GM12878 (cell line): ENCODE measurements around the gene LGALSL. TPM values are rescaled to one million over a fixed set of nuclear protein-coding genes. Genes with fewer than 3 reads are reported as not detected.

ENCODE experiments used
- ATAC-seq: fragments of 200-7000 bp; cut with Tn5 transposase; 3 replicates; pipeline ENCODE4 v1.9.1; 2020; ENCODE audit warnings: mild to moderate bottlenecking, moderate library complexity
- BruUV-seq: library from RNA; stranded (reverse); fragments of 400-500 nt; replicated peaks from 2 replicates; lab custom pipeline; 2021; lab: Mats Ljungman, UMichigan
- CTCF ChIA-PET: fragments of 300-600 bp; sonication (Branson Sonifier 250); formaldehyde crosslinking; extraction: SDS; loops from one replicate; lab custom pipeline; 2021; ENCODE audit warnings: inconsistent platforms; lab: Yijun Ruan, JAX
- POLR2A ChIA-PET: fragments of 350-600 bp; formaldehyde crosslinking; extraction: SDS; loops from one replicate; lab custom pipeline; 2021; ENCODE audit warnings: inconsistent platforms; lab: Charles Lee
- RAD21 ChIA-PET: fragments of 300-600 bp; sonication (Branson Sonifier 250); formaldehyde crosslinking; loops from one replicate; lab custom pipeline; 2023; ENCODE audit warnings: antibody characterized with exemption; ENCODE audit not compliant: unreplicated experiment; lab: Charles Lee
- SMC1A ChIA-PET: fragments of 300-600 bp; sonication (Branson Sonifier 250); formaldehyde crosslinking; loops from one replicate; lab custom pipeline; 2023; ENCODE audit not compliant: unreplicated experiment, uncharacterized antibody; lab: Charles Lee
- DNase-seq: peaks from one replicate; pipeline ENCODE4 v3.0.0-alpha.2; 2011; ENCODE audit warnings: low read depth, low spot score
- FAIRE-seq: peaks from 3 replicates; lab custom pipeline; 2011; peaks lifted over from hg19 to GRCh38; lab: Jason Lieb, UNC
- H2AFZ ChIP-seq: 2 replicates; pipeline ENCODE4 v1.6.0; 2011; ENCODE audit warnings: low read depth, low read length, control low read depth; ENCODE audit not compliant: control insufficient read depth
- H3K27ac ChIP-seq: 2 replicates; pipeline ENCODE4 v1.5.1; 2011; ENCODE audit warnings: control low read depth; ENCODE audit not compliant: control insufficient read depth, insufficient read depth
- H3K27me3 ChIP-seq, 2 experiments: replicated peaks in 1 of 2; 2 replicates each; pipeline versions ENCODE4 v1.6.0 to v1.6.1; 2011; ENCODE audit warnings: low read length in 1 of 2; ENCODE audit not compliant: control insufficient read depth in 2 of 2, insufficient read depth in 2 of 2
- H3K36me3 ChIP-seq, 2 experiments: 2 replicates each; pipeline ENCODE4 v1.5.1; 2011; ENCODE audit warnings: low read length in 1 of 2; ENCODE audit not compliant: control insufficient read depth in 2 of 2, insufficient read depth in 2 of 2
- H3K4me1 ChIP-seq: 2 replicates; pipeline ENCODE4 v1.6.1; 2011; ENCODE audit warnings: mild to moderate bottlenecking, low read length, moderate library complexity, mixed read lengths; ENCODE audit not compliant: control insufficient read depth, insufficient read depth
- H3K4me2 ChIP-seq: 2 replicates; pipeline ENCODE4 v1.6.0; 2011; ENCODE audit warnings: control low read depth; ENCODE audit not compliant: control insufficient read depth, insufficient read depth
- H3K4me3 ChIP-seq: fragments of 200-600 bp; sonication (generic); 2 replicates; pipeline ENCODE4 v1.5.1; 2016
- H3K79me2 ChIP-seq: 2 replicates; pipeline ENCODE4 v1.6.0; 2011; ENCODE audit warnings: low read length; ENCODE audit not compliant: control insufficient read depth, insufficient read depth
- H3K9ac ChIP-seq: 2 replicates; pipeline ENCODE4 v1.8.0; 2011; ENCODE audit warnings: low read length, control low read depth, mixed read lengths; ENCODE audit not compliant: control insufficient read depth, insufficient read depth
- H3K9me3 ChIP-seq: replicated peaks from 3 replicates; pipeline ENCODE4 v1.5.1; 2011; ENCODE audit warnings: mild to moderate bottlenecking, low read length; ENCODE audit not compliant: control insufficient read depth, insufficient read depth
- H4K20me1 ChIP-seq: 2 replicates; pipeline ENCODE4 v1.6.0; 2011; ENCODE audit not compliant: control insufficient read depth, insufficient read depth
- RUNX3 ChIP-seq: IDR thresholded peaks from 2 replicates; pipeline ENCODE4 v1.6.1; 2012; ENCODE audit warnings: low read length, inconsistent platforms
- WGBS: methylation state at CpG from one replicate; pipeline ENCODE4 v1.1.6; 2016; ENCODE audit warnings: low lambda C conversion rate; ENCODE audit not compliant: insufficient replicate concordance, insufficient coverage; ENCODE audit errors: missing lambda C conversion rate; 5-methylcytosine and 5-hydroxymethylcytosine counted together
- in situ Hi-C: fragments of 300-500 bp; cut with MboI; formaldehyde crosslinking; loops from 9 replicates; pipeline ENCODE4 v1.14.3; 2018; ENCODE audit warnings: mixed read lengths
- intact Hi-C: fragments of 100-400 bp; cut with micrococcal nuclease; formaldehyde crosslinking; loops from one replicate; pipeline ENCODE4 v1.14.2; 2022; ENCODE audit not compliant: unreplicated experiment
- polyA plus RNA-seq, 11 experiments: library from polyadenylated mRNA; depleted of rRNA in 4 of 11; unstranded in 6 of 11; stranded (reverse) in 5 of 11; fragments of >200 nt; fragmentation: Nextera tagmentation in 4 of 11; fragmentation: Illumina TruSeq in 1 of 11; extraction: Ambion mirVana in 4 of 11; extraction: Trizol in 1 of 11; gene quantifications; 1 replicate in 1 of 11; 2 replicates in 10 of 11; pipeline versions ENCODE4 v1.2.1 to v1.2.3, GENCODE V29; 2011 to 2016; ENCODE audit warnings: inconsistent platforms in 2 of 11, missing spikeins in 2 of 11, low read depth in 1 of 11
- total RNA-seq, 4 experiments: library from RNA; depleted of rRNA in 3 of 4; stranded (reverse); fragments of >200 nt in 3 of 4; fragmentation: Illumina TruSeq in 1 of 4; extraction: Trizol in 1 of 4; gene quantifications; 2 replicates each; pipeline versions ENCODE4 v1.2.1 to v1.2.3, GENCODE V29; 2013 to 2021
- TF ChIP-seq, protein P1 (sequence below): IDR thresholded peaks from 2 replicates; pipeline ENCODE4 v1.6.1; 2012; ENCODE audit warnings: low read length, inconsistent platforms
- TF ChIP-seq, protein P2 (sequence below): fragments of 450-650 bp; IDR thresholded peaks from 2 replicates; pipeline ENCODE4 v1.6.1; 2017; ENCODE audit warnings: mild to moderate bottlenecking

LGALSL gene
- total and polyA plus RNA-seq, 10 of the 15 experiments (the other 5 are each of a cell fraction or from before 2014, with no cell fraction given) = 3.3 to 9.1 (median 4.9) TPM

DNA sequence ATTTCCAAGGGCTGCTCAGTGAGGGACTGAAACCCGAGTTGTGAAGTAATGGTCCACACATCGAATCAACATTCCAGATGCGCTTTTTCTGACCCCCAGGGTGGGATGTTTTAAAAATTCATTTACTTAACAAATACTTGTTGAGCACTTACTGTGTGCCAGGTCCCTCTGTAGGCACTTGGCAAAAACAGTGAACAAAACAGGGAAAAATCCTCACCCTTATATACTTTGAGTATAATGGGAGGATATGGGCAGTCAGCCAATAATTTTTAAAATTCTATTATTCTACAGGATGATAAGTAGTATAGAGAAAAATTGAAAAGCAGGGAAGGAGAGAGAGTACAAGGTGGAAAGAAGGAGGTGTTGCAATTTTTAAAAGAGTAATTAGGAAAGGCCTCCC is 38.9 kb downstream of the LGALSL start:
- no TSS peak for BruUV-seq
- no peaks in the 10 kb centered on the region for H3K9me3 ChIP-seq
- intact Hi-C loops = no loop called here
- H3K27me3 ChIP-seq = no peaks in the 10 kb centered on the region; a peak in 3 of 4 replicates
- no peaks in the 10 kb centered on the region for H3K79me2 ChIP-seq
- no peaks in the 10 kb centered on the region for H4K20me1 ChIP-seq
- DNase-seq (no peak), ATAC-seq (no peak), FAIRE-seq (no peak)
- peaks cover 5% of the 10 kb centered on the region for H3K4me1 ChIP-seq
- no peak overlapping the region for H3K9ac ChIP-seq
- WGBS = 71% methylated on average over 3 of the region's 3 CpGs
- no peak overlapping the region for H3K27ac ChIP-seq
- in situ Hi-C loops = no loop called here
- ChIA-PET SMC1A (interaction anchor here (0.9 to 2.5 kb wide), 2 partner anchors 15 to 162 kb away, joined by 3 to 10 read pairs; no protein-coding TSS in a partner anchor), CTCF (interaction anchor here (1.0 to 1.4 kb wide), 2 partner anchors 162 to 165 kb away, joined by 4 to 6 read pairs; no protein-coding TSS in a partner anchor), RAD21 (no interaction called here), POLR2A (interaction anchor here (0.5 kb wide), 1 partner anchor 542 kb away, joined by 3 read pairs; no protein-coding TSS in a partner anchor)
- no peaks in the 10 kb centered on the region for H3K36me3 ChIP-seq
- no peak overlapping the region for H3K4me3 ChIP-seq
- no peak overlapping the region for H2AFZ ChIP-seq
- no peak for TF ChIP-seq RUNX3
- TF ChIP-seq, protein P1, sequence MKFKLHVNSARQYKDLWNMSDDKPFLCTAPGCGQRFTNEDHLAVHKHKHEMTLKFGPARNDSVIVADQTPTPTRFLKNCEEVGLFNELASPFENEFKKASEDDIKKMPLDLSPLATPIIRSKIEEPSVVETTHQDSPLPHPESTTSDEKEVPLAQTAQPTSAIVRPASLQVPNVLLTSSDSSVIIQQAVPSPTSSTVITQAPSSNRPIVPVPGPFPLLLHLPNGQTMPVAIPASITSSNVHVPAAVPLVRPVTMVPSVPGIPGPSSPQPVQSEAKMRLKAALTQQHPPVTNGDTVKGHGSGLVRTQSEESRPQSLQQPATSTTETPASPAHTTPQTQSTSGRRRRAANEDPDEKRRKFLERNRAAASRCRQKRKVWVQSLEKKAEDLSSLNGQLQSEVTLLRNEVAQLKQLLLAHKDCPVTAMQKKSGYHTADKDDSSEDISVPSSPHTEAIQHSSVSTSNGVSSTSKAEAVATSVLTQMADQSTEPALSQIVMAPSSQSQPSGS = no peak
- TF ChIP-seq, protein P2, sequence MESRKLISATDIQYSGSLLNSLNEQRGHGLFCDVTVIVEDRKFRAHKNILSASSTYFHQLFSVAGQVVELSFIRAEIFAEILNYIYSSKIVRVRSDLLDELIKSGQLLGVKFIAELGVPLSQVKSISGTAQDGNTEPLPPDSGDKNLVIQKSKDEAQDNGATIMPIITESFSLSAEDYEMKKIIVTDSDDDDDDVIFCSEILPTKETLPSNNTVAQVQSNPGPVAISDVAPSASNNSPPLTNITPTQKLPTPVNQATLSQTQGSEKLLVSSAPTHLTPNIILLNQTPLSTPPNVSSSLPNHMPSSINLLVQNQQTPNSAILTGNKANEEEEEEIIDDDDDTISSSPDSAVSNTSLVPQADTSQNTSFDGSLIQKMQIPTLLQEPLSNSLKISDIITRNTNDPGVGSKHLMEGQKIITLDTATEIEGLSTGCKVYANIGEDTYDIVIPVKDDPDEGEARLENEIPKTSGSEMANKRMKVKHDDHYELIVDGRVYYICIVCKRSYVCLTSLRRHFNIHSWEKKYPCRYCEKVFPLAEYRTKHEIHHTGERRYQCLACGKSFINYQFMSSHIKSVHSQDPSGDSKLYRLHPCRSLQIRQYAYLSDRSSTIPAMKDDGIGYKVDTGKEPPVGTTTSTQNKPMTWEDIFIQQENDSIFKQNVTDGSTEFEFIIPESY = no peak
- no peak overlapping the region for H3K4me2 ChIP-seq
